Measurements from ENCODE around the gene ZNF511. TPM values are rescaled to one million over a fixed set of nuclear protein-coding genes. Genes with fewer than 3 reads are reported as not detected.

The ZNF511 gene
- total RNA-seq, 1 experiment from 2014 or later, result 69.6 TPM

DNA sequence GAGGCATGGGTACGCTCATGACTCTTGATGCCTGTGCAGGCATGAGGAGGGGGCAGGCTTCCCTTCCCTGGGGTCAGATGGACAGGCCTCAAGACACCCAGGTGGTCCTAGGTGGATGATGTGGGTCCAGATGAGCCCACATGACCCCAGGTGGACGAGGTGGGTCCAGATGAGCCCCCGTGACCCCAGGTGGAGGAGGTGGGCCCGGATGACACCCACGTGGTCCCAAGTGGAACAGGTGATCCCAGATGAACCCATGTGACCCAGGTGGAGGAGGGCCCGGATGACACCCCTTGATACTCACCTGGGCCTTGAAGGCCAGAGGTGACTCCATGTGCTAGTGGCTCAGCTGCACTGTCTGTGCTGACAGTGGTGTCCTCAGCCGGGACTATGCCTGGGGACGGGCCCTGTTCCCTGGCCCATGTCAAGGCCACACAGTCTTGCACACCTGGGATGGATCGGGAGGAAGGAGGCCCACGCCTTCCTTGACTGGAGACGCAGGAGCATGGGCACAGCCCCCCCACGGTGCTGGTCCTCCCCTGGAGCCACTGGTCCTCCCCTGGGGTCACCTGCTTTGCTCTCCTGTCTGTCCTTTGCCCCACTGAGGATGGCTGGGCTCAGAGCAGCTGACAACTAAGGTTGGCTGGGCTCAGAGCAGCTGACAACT lies 41.7 kb downstream of the ZNF511 start:
- Mint-ChIP-seq H3K4me1 (peaks cover 9% of the 10 kb centered on the region), H3K4me3 (no peak overlapping the region), H3K9me3 (no peaks in the 10 kb centered on the region), H3K36me3 (no peaks in the 10 kb centered on the region), H3K27ac (no peak overlapping the region), H3K27me3 (ENCODE audit: low read depth) (peaks cover 2% of the 10 kb centered on the region; the same call in 1 of the 2 replicates)
- ATAC-seq, result no peak
- DNase-seq (ENCODE audit: low spot score), result no peak
- TF ChIP-seq, protein P1, sequence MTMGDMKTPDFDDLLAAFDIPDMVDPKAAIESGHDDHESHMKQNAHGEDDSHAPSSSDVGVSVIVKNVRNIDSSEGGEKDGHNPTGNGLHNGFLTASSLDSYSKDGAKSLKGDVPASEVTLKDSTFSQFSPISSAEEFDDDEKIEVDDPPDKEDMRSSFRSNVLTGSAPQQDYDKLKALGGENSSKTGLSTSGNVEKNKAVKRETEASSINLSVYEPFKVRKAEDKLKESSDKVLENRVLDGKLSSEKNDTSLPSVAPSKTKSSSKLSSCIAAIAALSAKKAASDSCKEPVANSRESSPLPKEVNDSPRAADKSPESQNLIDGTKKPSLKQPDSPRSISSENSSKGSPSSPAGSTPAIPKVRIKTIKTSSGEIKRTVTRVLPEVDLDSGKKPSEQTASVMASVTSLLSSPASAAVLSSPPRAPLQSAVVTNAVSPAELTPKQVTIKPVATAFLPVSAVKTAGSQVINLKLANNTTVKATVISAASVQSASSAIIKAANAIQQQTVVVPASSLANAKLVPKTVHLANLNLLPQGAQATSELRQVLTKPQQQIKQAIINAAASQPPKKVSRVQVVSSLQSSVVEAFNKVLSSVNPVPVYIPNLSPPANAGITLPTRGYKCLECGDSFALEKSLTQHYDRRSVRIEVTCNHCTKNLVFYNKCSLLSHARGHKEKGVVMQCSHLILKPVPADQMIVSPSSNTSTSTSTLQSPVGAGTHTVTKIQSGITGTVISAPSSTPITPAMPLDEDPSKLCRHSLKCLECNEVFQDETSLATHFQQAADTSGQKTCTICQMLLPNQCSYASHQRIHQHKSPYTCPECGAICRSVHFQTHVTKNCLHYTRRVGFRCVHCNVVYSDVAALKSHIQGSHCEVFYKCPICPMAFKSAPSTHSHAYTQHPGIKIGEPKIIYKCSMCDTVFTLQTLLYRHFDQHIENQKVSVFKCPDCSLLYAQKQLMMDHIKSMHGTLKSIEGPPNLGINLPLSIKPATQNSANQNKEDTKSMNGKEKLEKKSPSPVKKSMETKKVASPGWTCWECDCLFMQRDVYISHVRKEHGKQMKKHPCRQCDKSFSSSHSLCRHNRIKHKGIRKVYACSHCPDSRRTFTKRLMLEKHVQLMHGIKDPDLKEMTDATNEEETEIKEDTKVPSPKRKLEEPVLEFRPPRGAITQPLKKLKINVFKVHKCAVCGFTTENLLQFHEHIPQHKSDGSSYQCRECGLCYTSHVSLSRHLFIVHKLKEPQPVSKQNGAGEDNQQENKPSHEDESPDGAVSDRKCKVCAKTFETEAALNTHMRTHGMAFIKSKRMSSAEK (CRISPR knock-in tag; IDR thresholded peaks at IDR 0.05; ENCODE audit: borderline replicate concordance), result no peak
- TF ChIP-seq NR1H2 (CRISPR knock-in tag; IDR thresholded peaks at IDR 0.05), result no peak
- CTCF ChIA-PET, result interaction anchor here (1.2 to 1.9 kb wide), 3 partner anchors 21 to 46 kb away, joined by 5 to 25 read pairs (median 9); no protein-coding TSS in a partner anchor
- POLR2A ChIA-PET, result no interaction called here

DNA sequence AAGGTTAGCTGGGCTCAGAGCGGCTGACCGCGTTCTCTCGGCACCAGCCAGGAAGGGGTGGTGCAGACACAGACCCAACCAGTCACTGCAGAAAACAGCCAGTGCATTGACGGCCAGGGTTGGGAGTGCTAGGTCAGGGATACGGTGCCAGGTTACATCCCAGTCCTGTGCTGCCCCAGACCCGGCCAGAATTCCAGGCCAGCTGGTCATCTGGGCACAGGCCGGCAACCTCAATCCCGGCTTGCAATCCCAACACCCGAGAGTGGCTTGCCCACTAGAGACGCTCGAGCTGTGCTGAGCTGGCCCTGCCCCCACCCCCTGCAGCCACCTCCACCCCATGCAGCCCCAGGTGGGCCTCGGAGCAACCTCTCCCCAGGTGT lies 42.2 kb downstream of the ZNF511 start:
- ChIA-PET POLR2A (interaction anchor here (0.7 kb wide), 1 partner anchor 73 kb away, joined by 3 read pairs; no protein-coding TSS in a partner anchor), CTCF (interaction anchor here (1.0 to 1.9 kb wide), 6 partner anchors 22 to 47 kb away, joined by 3 to 25 read pairs (median 7); no protein-coding TSS in a partner anchor)
- DNase-seq (ENCODE audit: low spot score) (no peak), ATAC-seq (no peak)
- Mint-ChIP-seq H3K27me3 (ENCODE audit: low read depth) (peaks cover 2% of the 10 kb centered on the region; the same call in 1 of the 2 replicates), H3K36me3 (no peaks in the 10 kb centered on the region), H3K4me3 (no peak overlapping the region), H3K4me1 (peaks cover 9% of the 10 kb centered on the region), H3K27ac (no peak overlapping the region), H3K9me3 (no peaks in the 10 kb centered on the region)
- TF ChIP-seq ATF1 (CRISPR knock-in tag; IDR thresholded peaks at IDR 0.05) (no peak), TEAD4 (CRISPR knock-in tag; IDR thresholded peaks at IDR 0.05) (no peak), NR3C1 (CRISPR knock-in tag; conservative IDR thresholded peaks at IDR 0.05; ENCODE audit: low read depth) (no peak), TP53 (CRISPR knock-in tag; IDR thresholded peaks at IDR 0.05) (no peak), SMAD4 (CRISPR knock-in tag; IDR thresholded peaks at IDR 0.05) (no peak), ZNF423 (CRISPR knock-in tag; IDR thresholded peaks at IDR 0.05) (no peak), NFE2L1 (CRISPR knock-in tag; IDR thresholded peaks at IDR 0.05) (no peak)
- TF ChIP-seq, protein P2, sequence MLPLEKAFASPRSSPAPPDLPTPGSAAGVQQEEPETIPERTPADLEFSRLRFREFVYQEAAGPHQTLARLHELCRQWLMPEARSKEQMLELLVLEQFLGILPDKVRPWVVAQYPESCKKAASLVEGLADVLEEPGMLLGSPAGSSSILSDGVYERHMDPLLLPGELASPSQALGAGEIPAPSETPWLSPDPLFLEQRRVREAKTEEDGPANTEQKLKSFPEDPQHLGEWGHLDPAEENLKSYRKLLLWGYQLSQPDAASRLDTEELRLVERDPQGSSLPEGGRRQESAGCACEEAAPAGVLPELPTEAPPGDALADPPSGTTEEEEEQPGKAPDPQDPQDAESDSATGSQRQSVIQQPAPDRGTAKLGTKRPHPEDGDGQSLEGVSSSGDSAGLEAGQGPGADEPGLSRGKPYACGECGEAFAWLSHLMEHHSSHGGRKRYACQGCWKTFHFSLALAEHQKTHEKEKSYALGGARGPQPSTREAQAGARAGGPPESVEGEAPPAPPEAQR (CRISPR knock-in tag; IDR thresholded peaks at IDR 0.05), result no peak
- TF ChIP-seq, protein P3, sequence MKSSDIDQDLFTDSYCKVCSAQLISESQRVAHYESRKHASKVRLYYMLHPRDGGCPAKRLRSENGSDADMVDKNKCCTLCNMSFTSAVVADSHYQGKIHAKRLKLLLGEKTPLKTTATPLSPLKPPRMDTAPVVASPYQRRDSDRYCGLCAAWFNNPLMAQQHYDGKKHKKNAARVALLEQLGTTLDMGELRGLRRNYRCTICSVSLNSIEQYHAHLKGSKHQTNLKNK (CRISPR knock-in tag; IDR thresholded peaks at IDR 0.05), result no peak
- TF ChIP-seq, protein P4, sequence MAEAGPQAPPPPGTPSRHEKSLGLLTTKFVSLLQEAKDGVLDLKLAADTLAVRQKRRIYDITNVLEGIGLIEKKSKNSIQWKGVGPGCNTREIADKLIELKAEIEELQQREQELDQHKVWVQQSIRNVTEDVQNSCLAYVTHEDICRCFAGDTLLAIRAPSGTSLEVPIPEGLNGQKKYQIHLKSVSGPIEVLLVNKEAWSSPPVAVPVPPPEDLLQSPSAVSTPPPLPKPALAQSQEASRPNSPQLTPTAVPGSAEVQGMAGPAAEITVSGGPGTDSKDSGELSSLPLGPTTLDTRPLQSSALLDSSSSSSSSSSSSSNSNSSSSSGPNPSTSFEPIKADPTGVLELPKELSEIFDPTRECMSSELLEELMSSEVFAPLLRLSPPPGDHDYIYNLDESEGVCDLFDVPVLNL (CRISPR knock-in tag; IDR thresholded peaks at IDR 0.05; ENCODE audit: borderline replicate concordance, low read depth), result no peak
- TF ChIP-seq, protein P5, sequence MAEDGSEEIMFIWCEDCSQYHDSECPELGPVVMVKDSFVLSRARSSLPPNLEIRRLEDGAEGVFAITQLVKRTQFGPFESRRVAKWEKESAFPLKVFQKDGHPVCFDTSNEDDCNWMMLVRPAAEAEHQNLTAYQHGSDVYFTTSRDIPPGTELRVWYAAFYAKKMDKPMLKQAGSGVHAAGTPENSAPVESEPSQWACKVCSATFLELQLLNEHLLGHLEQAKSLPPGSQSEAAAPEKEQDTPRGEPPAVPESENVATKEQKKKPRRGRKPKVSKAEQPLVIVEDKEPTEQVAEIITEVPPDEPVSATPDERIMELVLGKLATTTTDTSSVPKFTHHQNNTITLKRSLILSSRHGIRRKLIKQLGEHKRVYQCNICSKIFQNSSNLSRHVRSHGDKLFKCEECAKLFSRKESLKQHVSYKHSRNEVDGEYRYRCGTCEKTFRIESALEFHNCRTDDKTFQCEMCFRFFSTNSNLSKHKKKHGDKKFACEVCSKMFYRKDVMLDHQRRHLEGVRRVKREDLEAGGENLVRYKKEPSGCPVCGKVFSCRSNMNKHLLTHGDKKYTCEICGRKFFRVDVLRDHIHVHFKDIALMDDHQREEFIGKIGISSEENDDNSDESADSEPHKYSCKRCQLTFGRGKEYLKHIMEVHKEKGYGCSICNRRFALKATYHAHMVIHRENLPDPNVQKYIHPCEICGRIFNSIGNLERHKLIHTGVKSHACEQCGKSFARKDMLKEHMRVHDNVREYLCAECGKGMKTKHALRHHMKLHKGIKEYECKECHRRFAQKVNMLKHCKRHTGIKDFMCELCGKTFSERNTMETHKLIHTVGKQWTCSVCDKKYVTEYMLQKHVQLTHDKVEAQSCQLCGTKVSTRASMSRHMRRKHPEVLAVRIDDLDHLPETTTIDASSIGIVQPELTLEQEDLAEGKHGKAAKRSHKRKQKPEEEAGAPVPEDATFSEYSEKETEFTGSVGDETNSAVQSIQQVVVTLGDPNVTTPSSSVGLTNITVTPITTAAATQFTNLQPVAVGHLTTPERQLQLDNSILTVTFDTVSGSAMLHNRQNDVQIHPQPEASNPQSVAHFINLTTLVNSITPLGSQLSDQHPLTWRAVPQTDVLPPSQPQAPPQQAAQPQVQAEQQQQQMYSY (CRISPR knock-in tag; IDR thresholded peaks at IDR 0.05), result no peak
- TF ChIP-seq, protein P6, sequence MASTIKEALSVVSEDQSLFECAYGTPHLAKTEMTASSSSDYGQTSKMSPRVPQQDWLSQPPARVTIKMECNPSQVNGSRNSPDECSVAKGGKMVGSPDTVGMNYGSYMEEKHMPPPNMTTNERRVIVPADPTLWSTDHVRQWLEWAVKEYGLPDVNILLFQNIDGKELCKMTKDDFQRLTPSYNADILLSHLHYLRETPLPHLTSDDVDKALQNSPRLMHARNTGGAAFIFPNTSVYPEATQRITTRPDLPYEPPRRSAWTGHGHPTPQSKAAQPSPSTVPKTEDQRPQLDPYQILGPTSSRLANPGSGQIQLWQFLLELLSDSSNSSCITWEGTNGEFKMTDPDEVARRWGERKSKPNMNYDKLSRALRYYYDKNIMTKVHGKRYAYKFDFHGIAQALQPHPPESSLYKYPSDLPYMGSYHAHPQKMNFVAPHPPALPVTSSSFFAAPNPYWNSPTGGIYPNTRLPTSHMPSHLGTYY (CRISPR knock-in tag; IDR thresholded peaks at IDR 0.05), result no peak
- TF ChIP-seq, protein P7, sequence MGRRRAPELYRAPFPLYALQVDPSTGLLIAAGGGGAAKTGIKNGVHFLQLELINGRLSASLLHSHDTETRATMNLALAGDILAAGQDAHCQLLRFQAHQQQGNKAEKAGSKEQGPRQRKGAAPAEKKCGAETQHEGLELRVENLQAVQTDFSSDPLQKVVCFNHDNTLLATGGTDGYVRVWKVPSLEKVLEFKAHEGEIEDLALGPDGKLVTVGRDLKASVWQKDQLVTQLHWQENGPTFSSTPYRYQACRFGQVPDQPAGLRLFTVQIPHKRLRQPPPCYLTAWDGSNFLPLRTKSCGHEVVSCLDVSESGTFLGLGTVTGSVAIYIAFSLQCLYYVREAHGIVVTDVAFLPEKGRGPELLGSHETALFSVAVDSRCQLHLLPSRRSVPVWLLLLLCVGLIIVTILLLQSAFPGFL (CRISPR knock-in tag; IDR thresholded peaks at IDR 0.05; ENCODE audit: borderline replicate concordance), result no peak
